ENCODE results near the gene GOLGA8R.
"Not testable (repeated sequence)": the region's sequence is repeated elsewhere in the genome, so short reads cannot be mapped to it uniquely, and the experiment has no call there.

DNA sequence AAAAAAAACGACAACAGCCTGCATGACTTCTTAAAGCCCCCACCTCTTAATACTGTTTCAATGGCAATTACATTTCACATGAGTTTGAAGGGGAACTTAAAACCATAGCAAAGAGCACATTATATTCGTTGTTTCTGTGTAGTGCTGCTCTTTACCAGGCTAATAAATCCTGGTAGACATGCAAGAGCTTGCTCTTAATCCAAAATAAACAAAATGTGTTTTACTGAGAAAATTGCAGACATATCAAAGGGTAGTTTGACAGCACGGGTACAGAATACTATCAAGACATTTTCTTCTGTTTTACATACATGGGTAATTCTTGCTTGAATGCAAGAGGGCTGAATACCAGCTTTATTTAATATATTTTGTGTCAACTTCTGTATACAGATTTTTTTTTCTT is 24.3 kb upstream of the GOLGA8R start:
- TF ChIP-seq CTCF (IDR thresholded peaks at IDR 0.05); ZFX (IDR thresholded peaks at IDR 0.05; ENCODE audit: borderline replicate concordance): not testable (repeated sequence)
